Mucosa of descending colon (tissue), 3 donors: ENCODE data around the gene PLEKHG5. TPM values are rescaled to one million over a fixed set of nuclear protein-coding genes. Genes with fewer than 3 reads are reported as not detected.

ENCODE experiments used
- ATAC-seq: fragments of 200-7000 bp; cut with Tn5 transposase; one replicate; pipeline ENCODE4 v1.9.1; 2020; ENCODE audit warnings: mild to moderate bottlenecking, moderate library complexity
- DNase-seq, 3 donors: peaks; one replicate each; pipeline ENCODE4 v3.0.0-alpha.2; 2020
- H3K36me3 ChIP-seq: fragments of 200-600 bp; one replicate; pipeline ENCODE4 v1.8.0; 2021; ENCODE audit warnings: low read depth, mild to moderate bottlenecking
- H3K4me1 ChIP-seq: fragments of 200-600 bp; one replicate; pipeline ENCODE4 v1.8.0; 2021; ENCODE audit warnings: low read depth, mild to moderate bottlenecking
- H3K4me3 ChIP-seq: fragments of 200-600 bp; one replicate; pipeline ENCODE4 v1.8.0; 2021; ENCODE audit warnings: mild to moderate bottlenecking
- H3K9me3 ChIP-seq: fragments of 200-600 bp; one replicate; pipeline ENCODE4 v1.8.0; 2021; ENCODE audit warnings: mild to moderate bottlenecking
- intact Hi-C, 2 donors: fragments of 100-400 bp; cut with DNase I in 1 of 2; cut with micrococcal nuclease in 1 of 2; formaldehyde crosslinking; loops; one replicate each; pipeline versions ENCODE4 v1.11.0 to v1.11.1; 2022; cut with DNase I, micrococcal nuclease
- total RNA-seq, 3 donors: library from RNA; stranded (reverse); fragmentation: NEBNext Ultra II Directional in 2 of 3; extraction: Animal tissue kit (Norgen Biotek cat#: 25700) in 2 of 3; gene quantifications; one replicate each; pipeline versions ENCODE4 v1.2.1 to v1.2.4, GENCODE V29; 2021 to 2023
- TF ChIP-seq, protein P1 (sequence below): fragments of 200-600 bp; IDR thresholded peaks from one replicate; pipeline ENCODE4 v1.8.0; 2022; ENCODE audit warnings: antibody characterized with exemption, mild to moderate bottlenecking
- donor health status: DM: no; HTN: no; CAD: no; lungs with moderate emphysema.
- donor health status: DM: no; HTN: no; CAD: no.
- donor health status: DM: no; HTN: yes; CAD: no.

Gene PLEKHG5
- total RNA-seq, 3 donors from 2014 or later, result 20.1 to 32.9 (median 20.2) TPM

DNA sequence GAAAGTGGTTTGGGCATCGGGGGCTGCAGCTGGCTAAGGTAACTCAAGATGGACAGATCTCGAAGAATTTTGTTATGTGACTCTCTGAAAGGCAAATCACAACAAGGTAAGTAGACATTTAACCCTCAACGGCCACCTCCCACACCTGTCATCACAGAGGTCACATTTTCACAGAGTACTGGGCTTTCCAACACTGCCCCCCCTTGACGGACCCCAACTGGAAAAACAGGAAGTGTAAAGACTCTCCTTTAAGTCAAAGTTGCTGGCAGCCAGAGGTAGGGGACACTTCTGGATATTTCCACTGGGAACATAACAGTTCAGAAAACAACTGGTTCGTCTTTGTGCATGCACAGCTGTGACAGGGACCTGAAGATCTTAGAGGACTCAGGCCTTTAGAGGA, 40.5 kb upstream of the PLEKHG5 start:
- Histone ChIP-seq H3K4me1 (no peaks in the 10 kb centered on the region), H3K36me3 (peaks cover 11% of the 10 kb centered on the region), H3K4me3 (no peak overlapping the region), H3K9me3 (no peaks in the 10 kb centered on the region)
- no peak for ATAC-seq
- peak in 1 of 3 donors; percentile 1 for DNase-seq
- TF ChIP-seq, protein P1, sequence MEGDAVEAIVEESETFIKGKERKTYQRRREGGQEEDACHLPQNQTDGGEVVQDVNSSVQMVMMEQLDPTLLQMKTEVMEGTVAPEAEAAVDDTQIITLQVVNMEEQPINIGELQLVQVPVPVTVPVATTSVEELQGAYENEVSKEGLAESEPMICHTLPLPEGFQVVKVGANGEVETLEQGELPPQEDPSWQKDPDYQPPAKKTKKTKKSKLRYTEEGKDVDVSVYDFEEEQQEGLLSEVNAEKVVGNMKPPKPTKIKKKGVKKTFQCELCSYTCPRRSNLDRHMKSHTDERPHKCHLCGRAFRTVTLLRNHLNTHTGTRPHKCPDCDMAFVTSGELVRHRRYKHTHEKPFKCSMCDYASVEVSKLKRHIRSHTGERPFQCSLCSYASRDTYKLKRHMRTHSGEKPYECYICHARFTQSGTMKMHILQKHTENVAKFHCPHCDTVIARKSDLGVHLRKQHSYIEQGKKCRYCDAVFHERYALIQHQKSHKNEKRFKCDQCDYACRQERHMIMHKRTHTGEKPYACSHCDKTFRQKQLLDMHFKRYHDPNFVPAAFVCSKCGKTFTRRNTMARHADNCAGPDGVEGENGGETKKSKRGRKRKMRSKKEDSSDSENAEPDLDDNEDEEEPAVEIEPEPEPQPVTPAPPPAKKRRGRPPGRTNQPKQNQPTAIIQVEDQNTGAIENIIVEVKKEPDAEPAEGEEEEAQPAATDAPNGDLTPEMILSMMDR, result no peak
- intact Hi-C loops, result no loop called here

DNA sequence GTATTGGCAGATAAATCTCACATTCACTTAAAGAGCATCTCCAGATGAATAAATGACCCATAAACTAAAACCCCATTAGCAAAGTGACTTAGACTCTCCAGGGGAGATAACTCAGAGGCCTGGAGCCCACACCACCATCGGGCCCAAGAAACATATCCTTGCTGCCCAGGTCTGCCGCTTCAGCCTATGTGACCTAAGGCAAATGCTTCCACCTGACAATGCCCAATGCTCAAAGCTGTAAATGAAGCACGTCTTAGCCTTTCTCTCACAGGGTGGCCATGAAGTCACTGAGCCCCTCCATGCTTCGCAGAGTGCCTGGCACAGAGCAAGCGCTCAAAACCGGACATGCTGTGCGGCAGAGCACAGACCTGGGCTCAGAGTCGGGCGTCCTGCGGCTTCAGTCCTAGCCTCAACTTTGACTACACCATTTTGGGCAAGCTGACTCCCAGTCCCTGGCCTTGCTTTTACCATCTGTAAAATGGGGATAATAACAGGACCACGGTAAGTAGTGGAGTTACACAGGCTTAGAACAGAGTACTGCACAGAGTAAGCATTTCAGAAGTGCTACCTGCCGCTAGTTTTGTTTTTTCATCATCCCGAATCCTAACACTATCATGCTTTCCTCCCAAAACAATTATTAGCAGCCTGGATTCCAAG, 39.2 kb upstream of the PLEKHG5 start:
- peak in 1 of 3 donors; percentile 20 for DNase-seq
- Histone ChIP-seq H3K36me3 (peaks cover 11% of the 10 kb centered on the region), H3K9me3 (no peaks in the 10 kb centered on the region), H3K4me3 (no peak overlapping the region), H3K4me1 (no peaks in the 10 kb centered on the region)
- ATAC-seq, result no peak
- TF ChIP-seq, protein P1, result no peak
- intact Hi-C loops, result no loop called here

DNA sequence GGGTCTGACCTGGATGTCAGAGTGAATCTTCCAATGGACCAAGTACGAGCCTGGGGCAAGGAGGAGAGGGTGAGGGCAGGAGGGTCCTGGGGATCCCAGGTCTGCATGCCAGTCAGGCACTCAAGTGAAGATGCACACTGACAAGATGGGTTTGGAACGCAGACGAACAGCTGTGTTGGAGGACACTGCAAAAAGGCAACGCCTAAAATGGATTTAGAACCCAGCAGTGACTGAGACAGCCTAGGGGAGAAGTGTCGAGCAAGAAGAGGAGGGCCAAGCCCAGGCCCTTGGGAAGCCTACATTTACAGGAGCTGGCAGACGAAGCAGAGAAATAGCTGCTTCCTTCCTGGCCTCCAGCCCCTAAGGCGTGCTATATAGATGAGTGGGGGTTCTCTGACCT, 37.0 kb upstream of the PLEKHG5 start:
- no peaks in the 10 kb centered on the region for H3K9me3 ChIP-seq
- DNase-seq (peak in 1 of 3 donors; percentile 2), ATAC-seq (no peak)
- no peak overlapping the region for H3K4me3 ChIP-seq
- H3K36me3 ChIP-seq, result peaks cover 11% of the 10 kb centered on the region
- H3K4me1 ChIP-seq, result no peaks in the 10 kb centered on the region
- TF ChIP-seq, protein P1, result no peak
- intact Hi-C loops, result no loop called here

DNA sequence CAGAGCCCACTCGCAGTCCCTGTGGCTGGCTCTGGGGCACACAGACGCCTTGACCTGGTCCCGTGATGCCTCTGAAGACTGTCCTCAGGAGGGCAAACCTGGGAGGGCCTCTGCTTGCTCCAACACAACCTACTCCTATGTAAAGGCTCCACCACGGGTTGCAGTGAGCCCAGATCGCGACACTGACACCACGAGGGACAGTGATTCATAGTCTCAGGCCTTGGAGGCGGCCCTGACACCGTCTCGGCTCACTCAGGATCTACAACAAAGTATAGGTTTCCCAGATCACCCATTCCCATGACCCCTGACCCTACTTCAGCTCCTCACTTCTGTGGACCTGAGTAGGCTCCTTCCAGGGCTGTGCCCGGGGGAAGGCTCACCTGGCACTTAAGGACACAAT, 34.8 kb upstream of the PLEKHG5 start:
- DNase-seq, result peak in 1 of 3 donors; percentile 15
- intact Hi-C loops, result no loop called here
- TF ChIP-seq, protein P1, result no peak
- H3K36me3 ChIP-seq, result no peaks in the 10 kb centered on the region
- no peak overlapping the region for H3K4me3 ChIP-seq
- no peaks in the 10 kb centered on the region for H3K4me1 ChIP-seq
- no peaks in the 10 kb centered on the region for H3K9me3 ChIP-seq
- ATAC-seq, result no peak

DNA sequence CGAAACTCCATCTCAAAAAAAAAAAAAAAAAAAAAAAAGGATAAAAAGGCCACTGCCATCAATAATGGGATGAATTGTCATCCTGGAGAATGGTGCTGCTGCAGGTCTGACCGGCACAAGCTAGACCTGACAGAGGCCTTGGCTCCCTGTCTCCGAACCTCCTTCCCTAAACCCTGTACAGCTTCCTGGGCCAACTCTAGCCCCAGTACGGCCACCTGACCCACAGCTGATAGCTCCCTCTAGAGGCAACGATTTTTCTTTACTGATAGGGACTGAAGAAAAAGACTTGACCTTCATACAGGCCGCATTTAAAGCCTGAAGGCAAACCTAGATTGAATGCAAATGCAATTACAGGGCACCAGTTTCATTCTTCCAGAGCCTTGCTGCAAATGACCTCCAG, 32.1 kb upstream of the PLEKHG5 start:
- TF ChIP-seq, protein P1, result no peak
- Histone ChIP-seq H3K36me3 (no peaks in the 10 kb centered on the region), H3K4me1 (no peaks in the 10 kb centered on the region), H3K4me3 (no peak overlapping the region), H3K9me3 (no peaks in the 10 kb centered on the region)
- ATAC-seq (peak; percentile 76), DNase-seq (peak in 2 of 3 donors; percentile 20 to 28)
- intact Hi-C loops, result no loop called here
